K562 (cell line): ENCODE data around the gene PRRT2.

Source experiments
- CBFB ChIP-seq: sonication (generic); formaldehyde crosslinking; IDR thresholded peaks from 2 replicates; pipeline ENCODE4 v1.4.0; 2020; ENCODE audit warnings: mild to moderate bottlenecking, missing genetic modification reagents
- MTA3 ChIP-seq: fragments of 450-650 bp; formaldehyde crosslinking; IDR thresholded peaks from 2 replicates; pipeline ENCODE4 v1.6.1; 2017; ENCODE audit warnings: mild to moderate bottlenecking, borderline replicate concordance
- TF ChIP-seq, protein P1 (sequence below), 2 experiments: fragments of 450-650 bp; formaldehyde crosslinking in 1 of 2; IDR thresholded peaks; 2 replicates each; pipeline versions ENCODE4 v1.4.0 to v1.6.1; 2014 to 2020; ENCODE audit warnings: mild to moderate bottlenecking in 2 of 2, borderline replicate concordance in 1 of 2, low read depth in 1 of 2

DNA sequence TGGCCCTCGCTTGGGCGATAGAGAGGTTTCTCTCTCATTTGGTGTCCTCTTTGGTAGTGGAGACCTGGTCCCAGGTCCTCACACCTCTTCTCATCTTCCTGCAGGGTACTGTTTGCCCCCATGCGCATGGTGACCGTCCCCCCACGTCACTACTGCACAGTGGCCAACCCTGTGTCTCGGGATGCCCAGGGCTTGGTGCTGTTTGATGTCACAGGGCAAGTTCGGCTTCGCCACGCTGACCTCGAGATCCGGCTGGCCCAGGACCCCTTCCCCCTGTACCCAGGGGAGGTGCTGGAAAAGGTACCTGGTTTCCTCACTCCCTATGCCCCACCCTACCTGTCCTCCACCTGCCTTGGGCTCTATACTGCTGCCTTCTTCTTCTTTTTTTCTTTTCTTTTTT is 18.8 kb downstream of the PRRT2 start:
- TF ChIP-seq CBFB (CRISPR knock-in tag) (no peak), MTA3 (no peak)
- TF ChIP-seq, protein P1, sequence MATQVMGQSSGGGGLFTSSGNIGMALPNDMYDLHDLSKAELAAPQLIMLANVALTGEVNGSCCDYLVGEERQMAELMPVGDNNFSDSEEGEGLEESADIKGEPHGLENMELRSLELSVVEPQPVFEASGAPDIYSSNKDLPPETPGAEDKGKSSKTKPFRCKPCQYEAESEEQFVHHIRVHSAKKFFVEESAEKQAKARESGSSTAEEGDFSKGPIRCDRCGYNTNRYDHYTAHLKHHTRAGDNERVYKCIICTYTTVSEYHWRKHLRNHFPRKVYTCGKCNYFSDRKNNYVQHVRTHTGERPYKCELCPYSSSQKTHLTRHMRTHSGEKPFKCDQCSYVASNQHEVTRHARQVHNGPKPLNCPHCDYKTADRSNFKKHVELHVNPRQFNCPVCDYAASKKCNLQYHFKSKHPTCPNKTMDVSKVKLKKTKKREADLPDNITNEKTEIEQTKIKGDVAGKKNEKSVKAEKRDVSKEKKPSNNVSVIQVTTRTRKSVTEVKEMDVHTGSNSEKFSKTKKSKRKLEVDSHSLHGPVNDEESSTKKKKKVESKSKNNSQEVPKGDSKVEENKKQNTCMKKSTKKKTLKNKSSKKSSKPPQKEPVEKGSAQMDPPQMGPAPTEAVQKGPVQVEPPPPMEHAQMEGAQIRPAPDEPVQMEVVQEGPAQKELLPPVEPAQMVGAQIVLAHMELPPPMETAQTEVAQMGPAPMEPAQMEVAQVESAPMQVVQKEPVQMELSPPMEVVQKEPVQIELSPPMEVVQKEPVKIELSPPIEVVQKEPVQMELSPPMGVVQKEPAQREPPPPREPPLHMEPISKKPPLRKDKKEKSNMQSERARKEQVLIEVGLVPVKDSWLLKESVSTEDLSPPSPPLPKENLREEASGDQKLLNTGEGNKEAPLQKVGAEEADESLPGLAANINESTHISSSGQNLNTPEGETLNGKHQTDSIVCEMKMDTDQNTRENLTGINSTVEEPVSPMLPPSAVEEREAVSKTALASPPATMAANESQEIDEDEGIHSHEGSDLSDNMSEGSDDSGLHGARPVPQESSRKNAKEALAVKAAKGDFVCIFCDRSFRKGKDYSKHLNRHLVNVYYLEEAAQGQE (IDR thresholded peaks at IDR 0.05; ENCODE audit: borderline replicate concordance): no peak
- TF ChIP-seq, protein P1 (CRISPR knock-in tag; IDR thresholded peaks at IDR 0.05; ENCODE audit: low read depth): no peak
